ENCODE measurements around the gene GNAQ.
A peak's percentile ranks its signal among the peaks of the same experiment; 100 is the strongest.
"Not testable (repeated sequence)": the region's sequence is repeated elsewhere in the genome, so short reads cannot be mapped to it uniquely, and the experiment has no call there.

The GNAQ gene

DNA sequence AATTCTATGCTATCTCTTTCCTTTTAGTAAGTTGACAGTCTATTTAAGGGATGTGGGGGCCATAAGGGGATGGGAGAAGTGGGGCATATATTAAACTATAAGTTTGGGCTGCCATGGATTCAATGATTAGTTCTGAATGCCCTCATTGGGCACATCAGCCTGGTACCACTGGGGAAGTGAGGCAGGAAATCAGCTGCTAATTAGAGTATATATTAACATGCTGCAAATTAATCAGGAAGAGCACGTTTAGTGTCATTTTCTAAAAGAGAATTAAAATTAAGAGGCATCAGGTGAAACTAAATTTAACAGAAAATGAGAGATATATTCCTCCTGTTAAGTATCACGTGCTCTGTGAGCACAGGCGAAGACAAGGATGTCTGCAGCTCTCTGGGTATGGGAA, 260.4 kb downstream of the GNAQ start:
- DNase-seq (ENCODE audit: low read depth): no peak

DNA sequence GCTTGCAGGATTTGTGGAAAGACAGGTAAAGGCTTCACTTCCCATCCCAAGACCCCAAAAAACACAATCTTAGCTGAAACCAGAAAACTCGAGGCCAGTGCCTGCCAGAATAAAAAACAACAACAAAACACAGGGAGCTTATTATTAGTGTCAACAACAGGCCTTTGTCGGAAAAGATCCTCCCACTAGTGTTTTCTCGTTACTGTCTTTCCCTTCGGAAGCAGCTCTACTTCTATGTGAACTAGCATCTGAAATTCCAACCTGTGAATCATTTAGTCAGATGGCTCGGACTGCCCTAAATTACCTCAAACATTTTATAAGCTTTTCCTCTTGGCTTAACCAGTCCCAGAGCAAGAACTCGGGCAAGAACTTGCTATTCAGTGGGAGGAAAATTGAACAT, 261.3 kb downstream of the GNAQ start:
- DNase-seq (ENCODE audit: low read depth): no peak

DNA sequence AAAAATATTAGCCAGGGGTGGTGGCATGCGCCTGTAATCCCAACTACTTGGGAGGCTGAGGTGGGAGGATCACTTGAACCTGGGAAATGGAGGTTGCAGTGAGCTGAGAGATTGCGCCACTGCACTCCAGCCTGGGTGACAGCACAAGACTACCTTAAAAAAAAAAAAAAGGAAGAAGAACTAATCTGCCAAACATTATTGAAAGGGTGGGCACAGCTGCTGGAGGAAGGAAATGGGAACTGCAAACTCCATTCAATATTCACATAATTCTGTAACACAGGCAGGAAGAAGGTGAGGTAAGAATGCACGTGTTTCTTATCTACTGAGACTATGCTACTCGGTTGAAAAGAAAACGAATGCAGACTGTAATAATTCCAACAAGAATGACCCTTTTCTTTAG, 262.4 kb downstream of the GNAQ start:
- DNase-seq (ENCODE audit: low read depth): no peak

DNA sequence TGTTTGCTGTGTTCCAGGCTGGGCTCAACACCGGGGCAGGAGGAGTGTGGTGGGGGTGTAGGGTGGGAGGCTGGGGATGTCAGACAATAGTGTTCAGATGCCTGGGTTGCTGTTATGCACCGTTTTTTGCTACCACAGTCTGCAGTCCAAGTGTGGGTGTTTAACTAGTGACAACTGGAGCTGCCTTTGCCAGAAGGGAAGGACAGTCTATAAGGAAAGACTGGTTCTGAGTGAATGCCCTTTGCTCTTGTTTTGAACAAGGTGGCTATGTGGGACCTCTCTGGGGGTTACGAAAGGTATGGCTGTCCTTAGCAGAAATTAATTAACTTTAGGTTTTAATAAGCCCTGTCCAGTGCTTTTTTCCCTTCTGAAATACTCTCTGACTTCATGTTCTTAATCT, 265.0 kb downstream of the GNAQ start:
- no peak for DNase-seq (ENCODE audit: low read depth)

DNA sequence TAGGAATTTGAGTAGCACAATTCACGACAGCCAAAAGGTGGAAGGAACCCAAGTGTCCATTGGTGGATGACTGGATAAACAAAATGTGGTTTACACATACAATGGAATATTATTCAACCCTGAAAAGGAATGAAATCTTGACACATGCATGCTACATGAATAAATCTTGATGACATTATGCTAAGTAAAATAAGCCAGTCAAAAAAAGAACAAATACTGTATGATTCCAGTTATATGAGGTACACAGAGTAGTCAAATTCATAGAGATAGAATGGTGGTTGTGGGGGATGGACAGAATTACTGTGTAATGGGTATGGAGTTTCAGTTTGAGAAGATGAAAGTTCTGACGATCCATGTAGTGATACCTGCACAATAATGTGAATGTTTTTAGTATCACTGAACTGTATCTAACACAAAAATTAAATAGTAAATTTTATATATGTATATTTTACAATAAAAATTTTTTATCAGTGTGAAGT, 265.8 kb downstream of the GNAQ start:
- no peak for DNase-seq (ENCODE audit: low read depth)

DNA sequence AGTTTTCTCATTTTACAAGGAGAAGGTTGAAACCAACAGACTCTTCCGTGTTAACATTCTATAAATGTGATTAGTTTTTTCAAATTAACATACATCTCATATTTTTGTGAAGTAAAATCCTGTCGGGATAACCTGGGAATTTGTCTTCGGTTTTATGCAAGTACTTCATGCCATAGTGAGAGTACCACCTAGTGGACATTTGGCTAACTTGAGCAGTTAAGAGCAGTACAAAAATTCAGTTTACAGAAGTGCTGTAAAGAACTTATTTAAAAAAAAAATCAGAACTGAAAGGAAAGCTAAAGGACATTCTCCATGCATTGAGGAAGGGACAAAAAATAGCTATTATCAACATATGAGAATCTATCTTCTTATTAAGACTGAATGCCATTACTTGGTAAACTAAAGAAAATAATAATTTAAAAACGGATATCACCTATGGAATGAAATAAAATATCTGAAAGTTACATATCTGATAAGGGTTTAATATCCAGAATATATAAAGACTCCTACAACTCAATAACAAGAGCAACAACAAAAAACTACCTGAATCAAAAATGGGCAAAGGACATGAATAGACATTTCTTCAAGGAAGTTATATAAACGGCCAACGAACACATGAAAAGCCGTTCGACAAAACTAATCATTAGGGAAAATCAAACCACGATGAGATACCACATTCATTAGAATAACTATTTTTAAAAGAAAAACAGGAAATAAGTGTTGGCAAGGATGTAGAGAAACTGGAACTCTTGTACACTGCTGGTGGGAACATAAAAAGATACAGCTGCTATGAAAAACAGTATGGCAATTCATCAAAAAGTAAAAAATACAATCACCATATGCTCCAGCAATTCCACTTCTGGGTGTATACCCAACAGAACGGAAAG, 266.5 kb downstream of the GNAQ start:
- DNase-seq (ENCODE audit: low read depth): peak; percentile 70

DNA sequence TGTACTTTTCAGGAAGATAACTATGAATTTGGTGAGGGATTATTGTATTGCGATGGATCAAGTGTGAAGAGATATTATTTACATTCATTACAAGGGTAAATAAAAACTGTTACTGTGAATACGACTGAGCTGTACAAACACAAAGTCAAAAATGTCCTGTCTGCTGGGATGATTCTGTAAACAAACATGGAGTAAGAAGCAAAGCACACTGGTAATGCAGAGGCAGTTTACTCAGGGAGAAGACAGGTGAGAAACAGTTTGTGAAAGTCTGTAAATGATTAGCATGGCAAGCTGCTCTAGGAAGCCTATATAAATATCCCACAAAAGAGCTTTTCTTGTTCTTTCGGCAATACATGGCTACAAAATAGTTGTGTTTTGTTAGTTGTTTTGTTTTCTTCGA, 268.0 kb downstream of the GNAQ start:
- no peak for DNase-seq (ENCODE audit: low read depth)

DNA sequence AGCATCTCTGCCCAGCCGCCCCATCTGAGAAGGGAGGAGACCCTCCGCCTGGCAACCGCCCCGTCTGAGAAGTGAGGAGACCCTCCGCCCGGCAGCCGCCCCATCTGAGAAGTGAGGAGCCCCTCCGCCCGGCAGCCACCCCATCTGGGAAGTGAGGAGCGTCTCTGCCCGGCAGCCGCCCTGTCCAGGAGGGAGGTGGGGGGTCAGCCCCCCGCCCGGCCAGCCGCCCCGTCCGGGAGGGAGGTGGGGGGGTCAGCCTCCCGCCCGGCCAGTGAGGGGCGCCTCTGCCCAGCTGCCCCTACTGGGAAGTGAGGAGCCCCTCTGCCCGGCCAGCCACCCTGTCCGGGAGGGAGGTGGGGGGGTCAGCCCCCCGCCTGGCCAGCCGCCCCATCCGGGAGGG, 270.7 kb downstream of the GNAQ start:
- not testable (repeated sequence) for DNase-seq (ENCODE audit: low read depth)

DNA sequence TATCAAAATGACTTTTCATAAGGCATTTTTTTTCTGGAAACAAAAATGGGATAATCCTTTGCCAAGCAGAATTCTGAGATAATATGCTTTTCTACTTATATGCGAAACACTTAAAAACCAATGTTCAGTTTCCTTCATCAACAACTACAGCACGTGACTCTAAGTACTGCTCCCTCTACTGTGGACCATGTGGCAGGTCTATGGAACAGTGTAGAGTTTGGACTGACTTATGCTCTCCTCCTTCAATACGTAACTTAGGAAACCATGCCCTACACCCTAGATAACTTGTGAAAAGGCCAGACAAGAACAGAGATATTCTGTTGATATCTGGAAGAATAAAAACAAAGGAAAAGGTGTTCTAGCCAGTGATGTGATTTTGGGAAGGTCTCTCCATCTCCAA, 272.2 kb downstream of the GNAQ start:
- no peak for DNase-seq (ENCODE audit: low read depth)

DNA sequence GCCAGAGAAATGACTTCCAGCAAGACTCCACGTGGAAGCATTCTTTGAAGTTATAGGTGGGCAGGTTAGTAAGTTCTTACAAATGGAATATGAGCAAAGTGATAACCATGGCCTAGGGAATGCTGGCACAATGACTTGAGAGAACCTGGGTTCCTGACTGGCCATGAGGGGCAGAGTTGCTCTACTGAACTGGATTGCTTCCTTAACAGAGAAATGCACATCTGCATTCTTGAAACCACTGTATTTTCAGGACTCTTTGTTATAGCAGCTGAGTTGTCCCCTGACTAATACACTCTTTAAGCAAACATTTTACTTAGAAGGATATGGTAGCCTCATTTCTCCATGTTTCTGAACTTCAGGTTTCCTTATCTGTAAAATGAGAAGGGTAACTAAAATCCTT, 275.2 kb downstream of the GNAQ start:
- DNase-seq (ENCODE audit: low read depth): no peak

DNA sequence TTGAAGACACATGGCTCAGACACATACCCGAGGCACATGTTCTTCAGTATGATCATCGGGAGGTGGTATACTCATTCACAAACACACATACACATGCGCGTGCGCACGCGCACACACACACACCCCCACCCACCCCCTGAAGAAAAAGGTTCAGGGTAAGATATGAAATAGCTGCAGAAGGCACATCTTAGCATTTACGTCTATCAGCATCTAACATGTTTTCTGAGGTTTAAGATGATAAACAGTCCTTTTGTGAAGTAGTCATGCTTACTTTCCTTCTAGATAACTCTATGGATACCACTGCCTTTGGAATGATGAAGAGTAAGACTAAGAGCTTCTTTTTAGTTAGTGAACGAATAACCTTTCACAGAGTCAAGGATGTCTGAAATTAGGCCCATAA, 278.4 kb downstream of the GNAQ start:
- DNase-seq (ENCODE audit: low read depth): no peak

DNA sequence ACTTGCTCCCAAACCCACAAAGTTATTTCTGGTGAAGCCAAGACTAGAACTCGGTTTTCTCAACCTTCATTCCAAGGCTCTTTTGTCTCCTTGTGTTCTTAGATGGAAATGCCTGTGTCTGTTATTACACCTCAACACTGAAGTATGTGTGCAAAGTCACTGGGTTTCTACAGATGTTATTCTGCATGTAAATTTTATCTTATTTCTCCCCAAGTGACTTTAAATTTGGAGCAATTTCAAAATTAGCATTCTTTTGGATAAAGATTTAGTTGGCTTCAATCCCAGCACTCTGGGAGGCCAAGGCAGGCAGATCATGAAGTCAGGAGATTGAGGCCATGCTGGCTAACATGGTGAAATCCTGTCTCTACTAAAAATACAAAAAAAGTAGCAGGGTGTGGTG, 279.1 kb downstream of the GNAQ start:
- DNase-seq (ENCODE audit: low read depth): peak; percentile 92

DNA sequence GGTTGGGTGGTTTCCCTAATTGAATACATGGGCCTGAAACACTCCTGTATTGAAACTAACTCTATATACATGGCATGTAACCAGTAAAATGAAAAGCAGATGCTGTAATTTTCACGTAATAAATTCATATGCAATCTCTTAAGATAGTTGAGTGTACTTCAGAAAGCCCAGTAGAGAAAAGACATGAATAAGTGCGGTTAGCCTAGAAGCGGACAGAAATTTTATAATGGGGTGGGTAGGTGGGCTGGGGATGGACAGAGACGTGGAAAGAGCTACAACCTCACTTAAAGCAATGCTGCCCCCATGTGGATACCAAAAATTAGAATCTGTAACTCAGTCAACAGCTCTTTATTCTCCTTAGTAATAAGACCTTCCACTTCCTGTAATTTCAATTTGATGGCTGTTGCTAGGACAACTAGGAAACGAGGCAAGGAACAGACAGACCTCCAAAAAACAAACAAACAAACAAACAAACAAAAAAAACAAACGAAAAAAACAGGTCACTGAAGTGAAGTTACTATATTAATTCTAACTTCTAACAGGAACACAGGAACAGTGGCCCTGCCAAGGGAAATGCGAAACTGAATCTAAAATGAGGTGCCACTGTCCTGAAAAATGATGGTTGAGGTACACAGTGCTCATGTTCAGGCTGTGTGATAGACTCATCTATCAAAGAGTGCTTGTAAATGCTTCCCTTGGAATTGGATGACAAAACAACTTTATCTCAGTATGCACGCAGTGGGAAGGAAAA, 280.1 kb downstream of the GNAQ start:
- peak; percentile 79 for DNase-seq (ENCODE audit: low read depth)

DNA sequence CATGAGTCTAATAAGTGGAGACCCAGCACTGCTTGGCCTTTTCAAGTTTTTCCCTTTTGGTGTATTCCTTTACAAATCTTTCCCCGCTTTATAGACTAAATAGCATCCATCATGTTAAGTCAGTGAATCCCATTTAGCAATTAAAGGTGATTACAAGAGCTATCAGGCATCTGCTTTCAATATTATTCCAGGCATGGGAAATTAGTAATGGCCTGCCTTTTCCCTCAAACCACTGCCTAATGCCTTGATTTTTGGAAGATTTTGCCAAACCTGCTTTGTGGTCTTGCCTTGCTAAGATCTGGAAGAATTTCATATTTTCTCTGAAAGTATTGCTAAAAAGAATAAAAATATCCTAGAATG, 280.6 kb downstream of the GNAQ start:
- DNase-seq (ENCODE audit: low read depth): no peak

DNA sequence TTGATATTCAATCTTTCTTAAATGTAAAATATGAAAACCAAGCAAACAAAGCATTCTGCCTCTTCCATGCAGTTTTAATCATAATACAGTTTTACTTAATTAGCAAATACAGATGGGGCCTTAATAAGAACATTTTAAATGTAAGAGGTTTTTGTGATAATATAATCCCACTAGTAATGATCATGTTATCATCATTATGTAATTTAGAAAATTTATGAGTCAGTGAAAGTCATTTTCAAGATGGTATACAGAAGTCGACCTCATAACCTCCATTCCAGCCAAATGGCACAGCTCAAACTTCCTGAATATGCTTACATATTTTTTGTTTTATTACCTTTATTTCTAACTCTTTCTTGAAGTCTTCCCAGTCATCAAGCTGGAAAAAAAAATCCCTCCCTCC, 281.3 kb downstream of the GNAQ start:
- no peak for DNase-seq (ENCODE audit: low read depth)

DNA sequence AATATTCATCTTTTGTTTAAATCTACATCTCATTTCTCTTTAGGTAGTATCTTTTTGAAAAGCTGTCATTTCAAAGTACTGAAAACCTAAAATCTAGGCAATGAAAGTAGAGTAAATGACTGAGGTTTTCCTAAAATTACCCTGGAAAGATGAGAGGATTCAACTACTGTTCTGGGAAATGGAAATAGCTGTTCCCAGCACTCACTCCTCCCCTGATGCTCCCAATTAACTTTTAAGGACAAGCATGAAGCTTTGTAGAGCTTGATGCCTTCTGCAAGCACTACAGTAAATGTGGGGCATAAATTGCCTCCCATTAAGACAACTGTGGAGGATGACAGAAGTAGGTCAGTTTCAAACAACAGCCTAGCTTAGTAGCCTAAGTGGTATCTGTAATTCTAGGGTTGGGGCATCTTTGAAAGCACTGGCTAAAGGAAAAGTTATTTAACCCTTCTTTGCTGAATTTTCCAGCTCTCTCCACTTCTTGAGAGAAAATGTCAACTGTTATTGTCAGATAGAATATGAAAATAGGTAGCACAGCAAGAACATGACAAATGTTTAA, 283.3 kb downstream of the GNAQ start:
- DNase-seq (ENCODE audit: low read depth): no peak

DNA sequence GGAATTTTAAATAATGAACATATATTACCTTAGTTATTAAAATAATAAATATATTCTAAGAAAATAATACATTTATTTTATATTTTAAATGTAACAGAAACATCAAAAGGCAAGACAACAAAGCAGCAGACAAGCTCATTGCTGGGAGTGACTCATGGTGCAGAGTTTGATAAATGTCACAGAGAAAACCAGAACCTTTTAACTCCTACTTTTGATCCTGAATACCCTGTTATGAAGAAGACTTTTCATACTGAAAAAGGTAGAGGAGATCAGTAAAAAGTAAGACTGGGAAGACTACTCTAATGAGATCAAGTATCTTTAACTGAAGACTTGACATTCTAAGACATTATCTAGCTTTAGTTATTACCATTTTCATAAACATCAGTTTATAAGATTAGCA, 284.4 kb downstream of the GNAQ start:
- DNase-seq (ENCODE audit: low read depth): no peak

DNA sequence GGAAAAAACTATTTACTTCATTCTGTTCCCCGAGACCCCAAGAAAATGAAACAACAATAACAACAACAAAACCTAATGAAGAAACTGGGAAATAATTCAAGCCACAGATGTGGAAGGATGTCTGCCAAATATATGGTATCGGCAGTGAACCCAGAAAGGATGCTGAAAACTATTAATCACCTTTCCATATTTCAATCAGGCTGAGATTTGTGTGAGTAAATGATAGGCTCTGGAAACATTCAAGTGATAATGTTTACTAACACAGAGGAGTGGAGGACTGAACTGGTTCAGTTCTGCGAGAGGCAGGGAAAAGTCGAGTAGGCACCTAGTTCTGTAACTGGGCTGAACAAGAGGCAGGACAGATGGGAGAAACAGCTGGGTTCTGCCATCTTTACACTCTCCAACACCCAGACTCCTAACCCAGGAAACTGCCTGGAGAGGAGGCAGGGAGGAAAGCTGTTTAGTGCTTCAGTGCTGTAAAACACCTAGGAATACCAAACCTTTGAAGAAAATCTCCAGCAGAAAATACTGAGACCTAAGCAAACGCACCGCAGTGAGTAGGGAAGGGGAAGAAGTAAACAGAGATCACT, 286.7 kb downstream of the GNAQ start:
- DNase-seq (ENCODE audit: low read depth): no peak

DNA sequence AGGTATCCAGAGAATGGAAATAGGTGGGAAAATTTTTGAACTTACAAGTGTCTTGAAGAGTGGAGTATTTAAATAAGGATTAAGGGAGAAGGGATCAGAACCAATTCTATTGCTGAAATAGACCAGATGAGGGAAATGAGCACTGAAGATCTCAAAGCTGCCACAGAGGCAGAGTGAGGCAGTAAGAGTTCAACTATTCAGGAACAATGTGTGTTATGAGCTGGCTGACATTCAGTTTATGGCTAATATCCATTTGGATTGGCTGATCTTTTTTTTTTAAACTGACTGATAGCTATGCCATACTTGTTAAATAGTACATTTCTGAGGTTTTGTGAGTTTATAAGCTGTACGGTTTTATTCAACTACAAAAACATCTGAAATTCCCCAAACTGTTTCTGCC, 288.2 kb downstream of the GNAQ start:
- peak; percentile 64 for DNase-seq (ENCODE audit: low read depth)

DNA sequence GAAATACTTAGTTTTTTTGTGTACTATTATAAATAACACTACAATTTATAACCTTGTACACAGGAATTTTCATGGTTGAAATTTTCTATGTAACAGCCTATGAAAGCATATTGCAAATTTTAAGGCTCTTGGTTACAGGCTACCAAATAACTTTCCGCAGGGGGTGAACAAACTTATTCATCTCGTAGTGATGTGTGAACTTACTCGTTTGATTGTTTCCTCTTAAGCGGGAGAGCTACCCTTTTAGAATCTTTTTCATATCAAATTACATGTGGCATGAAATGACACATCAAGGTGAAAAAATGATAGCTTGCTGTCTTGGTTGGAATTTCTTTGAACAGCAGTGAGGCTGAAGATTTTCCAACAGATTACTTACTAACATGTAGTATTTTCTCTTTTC, 292.7 kb downstream of the GNAQ start:
- DNase-seq (ENCODE audit: low read depth): no peak

DNA sequence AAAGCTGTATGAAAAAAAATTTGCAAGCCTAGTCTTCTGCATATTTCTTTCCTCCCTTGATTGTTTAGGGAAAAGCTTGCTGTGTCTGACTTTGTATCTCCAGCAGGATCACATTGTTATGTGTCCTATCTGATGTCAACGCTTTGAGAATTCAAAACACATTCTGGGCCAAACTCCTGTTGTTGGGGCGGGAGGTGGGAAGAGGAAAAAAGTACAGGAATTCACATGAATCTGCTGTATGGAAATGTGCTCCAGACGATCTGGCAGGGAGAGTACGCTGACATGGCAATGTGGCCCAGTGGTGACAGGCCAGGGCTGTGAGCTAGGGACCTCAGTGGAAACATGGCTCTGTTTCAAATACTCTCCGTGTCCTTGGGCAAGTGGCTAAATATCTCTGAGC, 296.1 kb downstream of the GNAQ start:
- DNase-seq (ENCODE audit: low read depth): no peak

DNA sequence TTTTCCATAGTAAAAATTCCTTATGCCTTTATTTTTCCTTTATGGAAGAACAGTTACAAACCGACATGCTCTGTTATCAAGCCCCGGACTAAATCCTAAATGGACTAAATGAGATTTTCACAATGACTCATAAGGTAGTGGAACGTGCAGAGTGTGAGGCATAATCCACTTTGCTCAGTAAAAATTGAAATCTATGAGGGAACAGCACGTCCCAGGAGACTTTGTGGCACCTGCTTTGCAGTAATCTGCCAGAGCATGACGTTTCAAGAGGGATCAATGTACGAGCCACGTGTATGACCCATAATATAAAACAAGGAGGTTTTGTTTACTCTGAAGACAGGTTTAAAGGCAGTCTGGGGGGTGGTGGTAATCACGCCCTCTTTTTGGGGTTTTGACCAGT, 299.7 kb downstream of the GNAQ start:
- no peak for DNase-seq (ENCODE audit: low read depth)
